Endothelial cell of umbilical vein (primary cell): ENCODE data around the gene TSEN2. TPM values are rescaled to one million over a fixed set of nuclear protein-coding genes. Genes with fewer than 3 reads are reported as not detected.

Experiments
- BruUV-seq: library from RNA; stranded (reverse); fragments of 400-500 nt; replicated peaks from 2 replicates; lab custom pipeline; 2021; lab: Mats Ljungman, UMichigan
- CTCF ChIA-PET: fragments of 300-600, 350-600 bp; sonication (Branson Sonifier 250); formaldehyde crosslinking; loops from one replicate; lab custom pipeline; 2021; ENCODE audit warnings: antibody characterized with exemption, inconsistent platforms; lab: Charles Lee
- POLR2A ChIA-PET: fragments of 300-600, 350-600 bp; sonication (Branson Sonifier 250); formaldehyde crosslinking; loops from one replicate; lab custom pipeline; 2021; ENCODE audit warnings: antibody characterized with exemption, inconsistent platforms; lab: Charles Lee
- DNase-seq: peaks from one replicate; pipeline ENCODE4 v3.0.0-alpha.2; 2011; ENCODE audit warnings: low read depth, low spot score
- FAIRE-seq: peaks from 2 replicates; lab custom pipeline; 2011; peaks lifted over from hg19 to GRCh38; lab: Jason Lieb, UNC
- H2AFZ ChIP-seq: 2 replicates; pipeline ENCODE4 v1.6.0; 2012; ENCODE audit warnings: low read depth, low read length, control low read depth, inconsistent platforms
- H3K27ac ChIP-seq: 2 replicates; pipeline ENCODE4 v1.5.1; 2011; ENCODE audit warnings: low read depth, mild to moderate bottlenecking, control low read depth, low read length, moderate library complexity; ENCODE audit not compliant: insufficient read depth
- H3K27me3 ChIP-seq, 2 experiments: 2 replicates each; pipeline versions ENCODE4 v1.6.0 to v1.6.1; 2011; ENCODE audit warnings: low read length in 2 of 2, mixed read lengths in 1 of 2; ENCODE audit not compliant: control insufficient read depth in 2 of 2, insufficient read depth in 2 of 2
- H3K36me3 ChIP-seq, 2 experiments: 2 replicates in 1 of 2; 3 replicates in 1 of 2; pipeline ENCODE4 v1.5.1; 2011; ENCODE audit warnings: low read length in 2 of 2, mild to moderate bottlenecking in 1 of 2, moderate library complexity in 1 of 2; ENCODE audit not compliant: control insufficient read depth in 2 of 2, insufficient read depth in 2 of 2; ENCODE audit errors: extremely low read depth in 1 of 2
- H3K4me1 ChIP-seq: 3 replicates; pipeline ENCODE4 v1.5.1; 2011; ENCODE audit warnings: mild to moderate bottlenecking, low read length; ENCODE audit not compliant: control insufficient read depth, insufficient read depth; ENCODE audit errors: extremely low read depth
- H3K4me2 ChIP-seq: 2 replicates; pipeline ENCODE4 v1.6.1; 2011; ENCODE audit warnings: low read length, control low read depth, mixed read lengths; ENCODE audit not compliant: insufficient read depth
- H3K4me3 ChIP-seq, 3 experiments: fragments of 200-600 bp in 1 of 3; sonication (generic), shearing (Covaris generic) in 1 of 3; replicated peaks in 1 of 3; 2 replicates each; pipeline ENCODE4 v1.5.1; 2011 to 2016; ENCODE audit warnings: control low read depth in 3 of 3, low read length in 3 of 3, mild to moderate bottlenecking in 2 of 3, inconsistent platforms in 1 of 3, low read depth in 1 of 3, moderate library complexity in 1 of 3; ENCODE audit not compliant: insufficient read depth in 1 of 3
- H3K79me2 ChIP-seq: 2 replicates; pipeline ENCODE4 v1.6.0; 2012; ENCODE audit warnings: low read length, inconsistent platforms; ENCODE audit not compliant: control insufficient read depth, insufficient read depth
- H3K9ac ChIP-seq: replicated peaks from 2 replicates; pipeline ENCODE3; 2011; ENCODE audit warnings: low read length, control low read depth; ENCODE audit not compliant: insufficient read depth; ENCODE audit errors: extremely low read depth
- H3K9me1 ChIP-seq: replicated peaks from 3 replicates; pipeline ENCODE4 v1.6.0; 2011; ENCODE audit warnings: mild to moderate bottlenecking, low read length; ENCODE audit not compliant: control insufficient read depth, insufficient read depth; ENCODE audit errors: extremely low read depth
- H3K9me3 ChIP-seq: replicated peaks from 2 replicates; pipeline ENCODE4 v1.5.1; 2012; ENCODE audit warnings: low read length, inconsistent platforms; ENCODE audit not compliant: control insufficient read depth, insufficient read depth
- H4K20me1 ChIP-seq: replicated peaks from 2 replicates; pipeline ENCODE3; 2011; ENCODE audit warnings: mild to moderate bottlenecking, low read length; ENCODE audit not compliant: control insufficient read depth, insufficient read depth; ENCODE audit errors: extremely low read depth
- CTCF ChIP-seq, 2 donors: IDR thresholded peaks; 1 replicate in 1 of 2; 2 replicates in 1 of 2; pipeline ENCODE4 v1.5.1; 2011; ENCODE audit warnings: low read length in 2 of 2, mild to moderate bottlenecking in 2 of 2, moderate library complexity in 2 of 2, control low read depth in 1 of 2, inconsistent platforms in 1 of 2, low read depth in 1 of 2; ENCODE audit not compliant: insufficient read depth in 1 of 2; ENCODE audit errors: extremely low read depth in 1 of 2
- EZH2 ChIP-seq: IDR thresholded peaks from 2 replicates; pipeline ENCODE4 v1.6.1; 2012; ENCODE audit warnings: borderline replicate concordance, low read depth, mild to moderate bottlenecking, moderate library complexity, low read length, inconsistent platforms; ENCODE audit not compliant: severe bottlenecking
- FOS ChIP-seq: IDR thresholded peaks from 2 replicates; pipeline ENCODE4 v1.6.1; 2011; ENCODE audit warnings: mild to moderate bottlenecking, low read length, moderate library complexity, borderline replicate concordance; ENCODE audit not compliant: insufficient read depth
- GATA2 ChIP-seq: IDR thresholded peaks from 2 replicates; pipeline ENCODE4 v1.7.0; 2011; ENCODE audit warnings: low read depth, mild to moderate bottlenecking, moderate library complexity, mixed read lengths, low read length; ENCODE audit not compliant: insufficient read length, insufficient read depth
- JUN ChIP-seq: IDR thresholded peaks from 2 replicates; pipeline ENCODE4 v1.6.1; 2011; ENCODE audit warnings: borderline replicate concordance, low read depth; ENCODE audit not compliant: insufficient read length, insufficient read depth
- MAX ChIP-seq: IDR thresholded peaks from 2 replicates; pipeline ENCODE4 v1.6.1; 2011; ENCODE audit not compliant: insufficient read depth, insufficient read length
- MYC ChIP-seq: IDR thresholded peaks from one replicate; pipeline ENCODE4 v1.6.1; 2011; ENCODE audit warnings: mild to moderate bottlenecking, low read depth, low read length
- POLR2A ChIP-seq: IDR thresholded peaks from 2 replicates; pipeline ENCODE4 v1.6.1; 2012; ENCODE audit warnings: low read depth, mild to moderate bottlenecking, control low read depth, low read length
- POLR2AphosphoS5 ChIP-seq: IDR thresholded peaks from 2 replicates; pipeline ENCODE4 v1.6.1; 2012; ENCODE audit warnings: low read depth, mild to moderate bottlenecking, control low read depth, low read length, moderate library complexity; ENCODE audit not compliant: insufficient read depth
- dilution Hi-C: fragments of 300-500 bp; cut with MboI; formaldehyde crosslinking; loops from one replicate; pipeline ENCODE4 v1.15.0; 2019; ENCODE audit warnings: low sequenced_read_pairs; ENCODE audit not compliant: extremely low pct_ligation_motif_present
- intact Hi-C: fragments of 100-400 bp; cut with micrococcal nuclease; formaldehyde crosslinking; loops from one replicate; pipeline ENCODE4 v1.10.0; 2022
- polyA plus RNA-seq, 4 experiments: library from polyadenylated mRNA; depleted of rRNA in 3 of 4; stranded (reverse) in 3 of 4; unstranded in 1 of 4; fragments of >200 nt; gene quantifications; 2 replicates each; pipeline versions ENCODE4 v1.2.1 to v1.2.3, GENCODE V29; 2011 to 2012; ENCODE audit warnings: missing spikeins in 1 of 4
- total RNA-seq: library from RNA; stranded (reverse); gene quantifications from 2 replicates; pipeline ENCODE4 v1.2.3, GENCODE V29; 2021

TSEN2 gene
- total and polyA plus RNA-seq, 2 donors (not counting 3 experiments of a cell fraction or from before 2014, with no cell fraction given) = 8.3 to 12.1 TPM

- intact Hi-C loops = no loop called here
- peaks cover 0 to 20% of the 10 kb centered on the region in 2 experiments for H3K36me3 ChIP-seq
- ChIA-PET CTCF (no interaction called here), POLR2A (no interaction called here)
- dilution Hi-C loops = no loop called here
- no peaks in the 10 kb centered on the region for H3K9me3 ChIP-seq
- no peak overlapping the region for H3K4me3 ChIP-seq
- no peaks in the 10 kb centered on the region for H3K4me1 ChIP-seq
- no peaks in the 10 kb centered on the region for H4K20me1 ChIP-seq
- H3K4me2 ChIP-seq = no peak overlapping the region
- H3K9ac ChIP-seq = no peak overlapping the region
- no TSS peak for BruUV-seq
- no peak overlapping the region for H2AFZ ChIP-seq
- H3K79me2 ChIP-seq = no peaks in the 10 kb centered on the region
- H3K27ac ChIP-seq = no peak overlapping the region
- no peak for FAIRE-seq
- no peaks in the 10 kb centered on the region for H3K9me1 ChIP-seq
- TF ChIP-seq FOS = no peak
- no peak for TF ChIP-seq POLR2AphosphoS5
- TF ChIP-seq EZH2 = no peak
- no peak for TF ChIP-seq JUN
- TF ChIP-seq POLR2A = no peak
- no peak for TF ChIP-seq GATA2
- TF ChIP-seq MAX = no peak
- DNase-seq = no peak
- no peaks in the 10 kb centered on the region for H3K27me3 ChIP-seq
Measured at GRCh38 chr3:12499474-12499873, 15.2 kb downstream of the TSEN2 start.

GRCh38 chr3:12501360-12502020 lies 17.2 kb downstream of the TSEN2 start:
- BruUV-seq = no TSS peak
- Histone ChIP-seq H3K4me1 (no peaks in the 10 kb centered on the region), H2AFZ (no peak overlapping the region), H3K27me3 (no peaks in the 10 kb centered on the region), H4K20me1 (no peaks in the 10 kb centered on the region), H3K9me1 (no peaks in the 10 kb centered on the region), H3K9me3 (no peaks in the 10 kb centered on the region), H3K4me2 (no peak overlapping the region), H3K9ac (no peak overlapping the region), H3K36me3 (peaks cover 0 to 16% of the 10 kb centered on the region in 2 experiments), H3K4me3 (no peak overlapping the region), H3K79me2 (no peaks in the 10 kb centered on the region), H3K27ac (no peak overlapping the region)
- intact Hi-C loops (no loop called here), dilution Hi-C loops (no loop called here)
- FAIRE-seq (no peak), DNase-seq (no peak)
- ChIA-PET POLR2A (no interaction called here), CTCF (no interaction called here)
- TF ChIP-seq FOS (no peak), CTCF (IDR thresholded peaks at IDR 0.05; ENCODE audit: extremely low read depth in 1 of 2, insufficient read depth in 1 of 2, low read depth in 1 of 2, low read length in 2 of 2) (no peak), JUN (no peak), EZH2 (no peak), MAX (no peak), POLR2A (no peak), GATA2 (no peak), MYC (no peak), POLR2AphosphoS5 (no peak)
